ENCODE measurements around the gene RPL12.
"Not testable (repeated sequence)": the region's sequence is repeated elsewhere in the genome, so short reads cannot be mapped to it uniquely, and the experiment has no call there.

The RPL12 gene

DNA sequence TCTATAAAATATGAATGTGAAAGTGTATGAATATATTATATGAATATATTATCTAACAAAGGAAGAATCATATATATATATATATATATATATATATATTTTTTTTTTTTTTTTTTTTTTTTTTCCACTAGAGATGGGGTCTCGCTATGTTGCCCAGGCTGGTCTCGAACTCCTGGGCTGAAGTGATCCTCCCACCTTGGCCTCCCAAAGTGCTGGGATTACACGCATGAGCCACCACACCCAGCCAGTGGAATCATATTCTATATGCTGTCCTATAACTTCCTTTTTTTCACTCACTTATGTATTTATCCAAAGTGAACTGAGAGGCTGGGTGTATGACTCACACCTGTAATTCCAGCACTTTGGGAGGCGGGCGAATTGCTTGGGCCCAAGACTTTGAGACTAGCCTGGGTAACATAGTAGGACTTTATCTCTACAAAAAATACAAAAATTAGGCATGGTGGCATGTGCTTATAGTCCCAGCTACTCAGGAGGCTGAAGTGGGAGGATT, 15.3 kb upstream of the RPL12 start:
- DNase-seq = not testable (repeated sequence)

DNA sequence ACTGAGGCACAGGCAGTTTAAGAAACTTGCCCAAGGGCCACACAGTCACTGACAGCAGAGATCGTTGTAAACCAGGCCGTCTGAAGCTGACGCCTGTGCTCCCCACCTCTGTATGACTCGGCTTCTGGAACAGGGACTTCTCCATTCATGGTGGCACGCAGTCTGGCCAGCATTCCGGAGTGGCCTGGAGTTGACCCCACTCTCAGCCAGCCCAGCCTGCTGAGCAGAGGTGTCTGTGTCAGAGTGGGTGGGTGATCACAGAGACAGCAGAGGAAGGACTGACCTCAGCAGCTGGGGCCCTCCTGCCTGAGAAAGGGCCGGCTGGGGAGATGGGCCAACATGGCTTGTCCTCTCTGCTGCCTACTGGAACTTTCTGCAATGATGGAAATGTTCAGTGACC, 12.7 kb upstream of the RPL12 start:
- no peak for DNase-seq

DNA sequence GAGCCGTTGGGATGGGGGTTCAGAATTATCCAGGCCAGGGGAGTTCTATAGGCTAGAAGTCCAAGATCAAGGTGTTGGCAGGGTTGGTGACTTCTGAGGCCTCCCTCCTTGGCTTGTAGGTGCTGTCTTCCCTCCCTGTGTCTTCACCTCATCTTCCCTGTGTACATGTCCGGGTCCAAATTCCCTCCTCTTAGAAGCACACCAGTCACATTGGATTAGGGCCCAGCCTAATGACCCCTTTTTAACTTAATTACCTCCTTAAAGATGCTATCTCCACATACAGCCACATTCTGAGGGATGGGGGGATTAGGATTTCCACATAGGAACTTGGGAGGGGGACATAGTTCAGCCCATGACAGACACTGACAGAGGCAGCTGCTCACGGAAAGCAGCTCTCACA, 12.2 kb upstream of the RPL12 start:
- no peak for DNase-seq

DNA sequence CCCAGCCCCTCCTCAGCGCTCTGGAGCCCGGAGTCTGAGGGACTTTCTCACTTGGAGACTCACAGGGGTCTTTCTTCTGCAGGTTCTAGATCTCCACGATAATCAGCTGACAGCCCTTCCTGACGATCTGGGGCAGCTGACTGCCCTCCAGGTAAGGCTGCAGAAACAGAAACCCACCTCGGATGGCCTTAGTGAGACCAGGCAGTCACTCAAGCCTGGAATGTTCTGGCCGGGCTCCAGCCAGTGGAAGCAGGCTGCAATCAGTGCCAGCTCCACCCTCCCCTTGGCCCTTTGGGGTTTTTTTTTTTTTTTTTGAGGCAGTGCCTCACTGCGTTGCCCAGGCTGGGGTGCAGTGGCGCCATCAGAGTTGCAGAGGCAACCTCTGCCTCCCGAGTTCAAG, 7.7 kb upstream of the RPL12 start:
- no peak for DNase-seq

DNA sequence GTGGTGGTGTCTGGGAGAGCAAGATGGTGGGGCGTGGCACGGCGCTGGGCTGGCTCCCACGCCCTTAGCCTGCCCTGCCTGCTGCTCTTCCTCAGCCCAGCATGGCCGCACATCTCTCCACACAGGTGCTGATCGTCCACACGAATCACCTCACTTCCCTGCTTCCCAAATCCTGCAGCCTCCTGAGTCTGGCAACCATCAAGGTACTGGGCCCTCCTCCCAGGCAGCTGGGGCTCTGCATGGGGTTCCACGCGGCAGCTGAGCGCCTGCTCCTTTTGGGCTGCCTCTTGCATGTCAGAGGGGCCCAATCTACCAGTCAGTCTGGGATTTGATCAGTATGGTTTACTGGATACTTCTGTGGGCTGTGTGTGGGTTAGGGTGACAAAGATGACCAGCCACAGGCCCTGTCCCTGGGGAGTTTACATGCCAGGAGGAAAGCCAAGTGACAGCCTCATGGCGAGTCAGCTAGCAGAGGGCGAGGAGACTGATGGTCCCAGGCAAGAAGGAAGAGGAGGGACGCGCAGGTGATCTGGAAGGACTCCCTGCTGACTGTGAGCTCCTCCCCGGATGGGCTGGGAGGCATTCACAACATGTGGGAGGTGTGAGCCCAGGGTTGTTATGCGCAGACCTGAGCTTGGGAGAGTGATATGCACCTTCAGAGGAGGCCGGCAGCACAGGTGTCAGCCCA, 6.1 kb upstream of the RPL12 start:
- no peak for DNase-seq

DNA sequence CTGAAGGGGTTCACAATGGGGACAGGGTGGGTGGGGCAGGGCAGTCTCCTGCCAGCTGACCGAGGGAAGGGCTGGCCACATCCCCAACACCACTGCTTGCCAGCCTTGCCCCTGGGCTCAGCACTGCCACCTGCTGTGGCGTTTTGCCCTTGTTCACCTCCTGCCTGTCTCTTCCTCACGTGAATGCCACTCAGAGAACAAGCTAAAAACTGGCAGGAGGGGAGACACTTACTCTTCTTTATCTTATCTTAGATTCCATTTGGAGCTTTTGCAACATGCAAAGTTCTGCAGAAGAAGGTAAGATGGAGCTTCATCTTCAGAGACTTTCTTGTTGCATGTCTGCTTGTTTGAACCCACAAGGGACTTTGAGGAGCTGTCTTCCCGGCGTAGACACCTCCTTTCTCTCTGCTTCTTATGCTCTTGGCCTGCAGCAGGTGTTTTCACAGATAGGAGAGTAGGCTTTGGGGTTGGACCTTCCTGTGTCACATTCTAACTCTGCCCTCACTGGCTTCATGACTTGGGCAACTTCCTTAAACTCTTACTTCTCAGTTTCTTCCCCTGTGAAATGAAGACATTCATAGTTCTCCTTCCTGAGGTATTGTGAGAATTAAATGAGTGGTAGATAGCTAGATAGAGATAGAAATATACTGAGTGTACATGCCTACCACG, 4.3 kb upstream of the RPL12 start:
- DNase-seq = no peak

DNA sequence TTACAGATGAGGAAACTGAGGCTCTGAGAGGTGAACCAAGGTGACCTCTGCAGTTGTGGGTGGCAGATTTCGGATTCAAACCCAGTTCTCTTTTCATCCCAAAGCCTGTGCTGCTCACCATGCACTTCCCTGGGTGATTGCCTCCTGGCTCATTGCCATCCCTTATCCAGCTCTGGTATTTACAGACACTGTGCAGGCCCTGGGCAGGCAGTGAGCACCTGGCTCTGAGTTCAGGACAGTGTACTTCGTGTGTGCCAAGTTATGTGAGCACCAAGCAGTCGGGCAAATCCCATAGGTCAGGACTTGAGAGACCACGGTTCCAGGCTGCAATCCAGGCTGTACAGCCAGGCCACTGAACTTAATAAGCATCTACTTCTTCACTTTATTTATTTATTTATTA, 1.5 kb upstream of the RPL12 start:
- no peak for DNase-seq

DNA sequence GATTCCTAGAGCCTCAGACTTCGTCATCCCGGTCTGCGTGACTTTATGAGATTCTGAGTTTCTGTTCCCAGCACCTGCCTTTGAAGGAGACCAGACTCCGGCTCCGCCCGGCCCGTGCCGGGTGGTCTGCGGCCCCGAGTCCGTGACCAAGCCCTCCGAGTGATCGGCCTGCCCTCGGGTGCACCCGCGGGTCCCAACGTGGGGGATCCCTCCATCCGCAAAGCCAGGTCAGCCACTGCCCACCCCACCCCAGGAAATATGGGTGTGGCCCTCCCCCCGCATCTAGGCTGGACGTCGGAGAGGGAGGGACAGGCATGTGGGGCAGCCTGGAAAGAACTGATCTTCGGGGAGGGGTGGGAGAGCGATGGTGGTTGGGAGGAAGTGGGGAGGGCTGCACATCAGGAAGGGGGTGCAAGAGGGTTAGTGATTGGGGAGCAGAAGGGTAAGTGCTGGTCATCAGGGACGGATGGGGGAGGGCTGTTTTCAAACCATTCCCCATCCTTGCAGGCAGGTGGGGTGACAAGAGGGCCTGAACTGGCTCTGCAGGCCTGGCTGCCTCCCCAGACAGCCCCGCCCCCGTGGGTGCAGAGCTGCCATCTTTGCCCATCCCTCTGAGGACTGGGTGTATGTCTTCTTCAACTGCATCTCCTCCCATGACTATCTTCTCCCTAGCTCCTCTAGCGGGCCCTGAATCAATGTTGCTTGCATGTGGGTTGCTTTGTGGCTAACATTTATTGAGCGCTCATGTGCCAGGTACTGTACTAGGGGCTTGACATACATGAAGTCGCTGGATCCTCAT, 851 bp upstream of the RPL12 start:
- DNase-seq = no peak

DNA sequence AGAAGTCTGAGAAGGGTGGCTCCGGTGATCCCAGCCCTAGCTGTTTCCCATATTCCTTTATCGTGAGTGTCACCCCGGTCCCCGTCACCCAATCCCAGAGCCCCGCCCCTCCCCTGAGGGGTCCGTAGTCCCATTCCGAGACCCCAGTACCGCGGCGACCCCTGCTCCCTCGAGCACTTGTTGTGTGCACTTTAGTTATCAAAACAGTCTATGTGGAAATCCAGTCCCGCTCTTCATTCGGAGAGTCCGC, 327 bp upstream of the RPL12 start:
- DNase-seq = peak; percentile 71

DNA sequence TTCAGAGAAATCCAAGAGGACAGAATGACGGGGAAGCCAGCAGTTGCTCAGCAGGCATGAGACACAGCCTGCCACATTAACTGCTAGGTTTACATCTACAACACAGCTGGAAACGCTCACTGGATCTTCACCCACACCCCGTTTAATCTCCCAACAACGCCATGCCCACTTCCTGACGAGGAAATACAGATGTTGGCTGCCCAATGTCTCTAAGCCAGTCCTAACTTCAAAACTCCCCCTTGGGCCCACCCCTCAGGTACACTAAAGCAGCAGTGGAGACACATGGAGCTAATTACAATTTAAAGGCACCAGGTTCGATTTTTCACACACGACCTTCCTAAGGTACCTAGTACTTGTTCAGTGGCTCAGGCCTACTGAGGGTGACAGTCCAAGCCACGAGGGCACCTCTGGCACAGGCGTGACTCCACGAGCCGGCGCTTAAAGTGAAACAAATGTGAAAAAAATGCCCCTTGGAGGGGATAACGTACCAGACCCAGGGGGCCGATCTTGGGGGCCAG, 904 bp downstream of the RPL12 start:
- DNase-seq = peak; percentile 50

DNA sequence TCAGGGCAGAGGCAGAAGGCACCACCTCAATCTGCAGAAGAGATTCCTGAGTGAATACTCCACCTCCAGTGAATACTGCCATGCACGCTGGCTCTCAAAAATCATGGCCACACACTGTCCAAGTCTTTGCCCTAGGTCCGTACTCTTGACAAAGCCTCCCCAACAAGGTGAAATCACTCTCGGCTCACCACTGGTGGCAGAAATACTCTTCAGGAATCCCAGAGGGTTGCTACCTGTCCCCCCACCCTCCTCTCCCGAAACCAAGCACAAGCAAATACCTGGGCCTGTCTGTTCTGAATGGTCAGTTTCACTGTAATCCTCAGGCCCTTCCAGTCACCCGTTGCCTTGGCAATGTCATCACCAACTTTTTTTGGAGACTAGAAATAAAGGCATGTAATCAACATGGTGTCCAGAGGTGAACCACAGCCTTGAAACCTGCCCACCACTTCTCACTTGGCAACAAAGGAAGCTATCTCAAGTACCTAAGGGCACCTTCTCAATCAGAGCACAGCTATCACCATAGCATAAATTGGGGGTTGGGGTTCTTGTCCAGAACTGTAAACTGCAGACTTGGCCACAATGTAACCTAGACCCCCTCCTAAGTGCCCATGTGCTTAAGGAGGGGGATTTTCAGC, 1.8 kb downstream of the RPL12 start:
- DNase-seq = no peak

DNA sequence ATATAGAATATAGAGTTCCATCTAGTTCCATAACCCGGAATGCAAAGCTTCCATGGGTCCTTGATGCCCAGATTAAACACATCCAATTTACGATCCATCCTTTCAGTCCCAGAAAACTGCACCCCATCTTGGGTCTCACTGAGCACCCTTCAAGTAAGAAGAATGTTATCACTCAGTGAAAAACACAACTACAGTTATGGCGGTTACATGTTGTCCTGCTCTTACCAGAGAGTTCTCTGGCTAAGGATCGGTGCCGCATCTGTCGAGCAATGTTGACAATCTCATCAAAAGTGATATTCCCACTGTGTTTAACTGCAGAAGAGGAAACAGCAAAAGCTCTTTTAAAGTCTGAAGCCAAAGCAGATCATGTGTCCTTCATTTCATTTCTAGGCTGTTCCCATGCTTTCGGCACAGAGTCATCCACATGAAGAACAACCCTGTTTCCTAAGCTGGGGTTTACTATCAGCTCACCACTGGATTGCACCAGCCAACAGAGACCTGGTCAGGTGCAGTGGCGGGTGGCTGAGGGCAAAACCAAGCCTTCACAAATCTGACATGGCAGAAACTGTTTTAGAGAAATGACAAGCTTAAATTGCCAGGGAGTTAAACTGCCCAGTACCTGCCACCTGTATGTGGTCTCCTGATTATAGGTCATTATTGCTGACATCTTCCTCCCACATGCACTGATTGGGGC, 2.9 kb downstream of the RPL12 start:
- no peak for DNase-seq

DNA sequence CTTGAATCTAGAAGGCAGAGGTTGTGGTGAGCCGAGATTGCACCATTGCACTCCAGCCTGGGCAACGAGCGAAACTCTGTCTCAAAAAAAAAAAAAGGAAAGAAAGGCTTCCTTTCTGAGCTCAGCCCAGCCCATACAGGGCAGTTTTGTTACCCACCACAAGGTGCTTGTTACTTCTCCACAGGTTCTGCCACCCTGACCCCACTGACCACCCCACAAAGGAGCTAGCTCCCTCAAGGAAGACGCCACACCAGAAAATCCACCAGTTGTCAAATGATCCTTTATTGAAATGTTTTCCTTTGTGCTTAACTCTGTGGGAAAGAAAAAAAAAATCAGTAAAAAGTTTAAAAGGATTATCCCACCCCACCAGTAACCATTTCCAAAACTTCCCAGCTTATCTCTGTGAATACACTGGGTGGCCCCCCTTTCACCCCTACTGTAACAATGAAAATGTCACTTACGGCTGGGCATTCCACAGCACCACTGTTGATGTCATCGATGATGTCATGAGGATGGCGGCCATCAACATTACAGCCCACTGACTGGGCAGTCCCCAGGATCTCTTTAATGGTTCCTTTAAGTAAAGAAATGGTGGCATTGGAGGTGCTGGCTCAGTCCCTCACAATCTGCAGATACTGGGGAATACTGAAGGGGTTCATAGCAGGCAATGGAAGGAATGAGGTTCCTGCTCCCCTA, 3.6 kb downstream of the RPL12 start:
- DNase-seq = no peak

DNA sequence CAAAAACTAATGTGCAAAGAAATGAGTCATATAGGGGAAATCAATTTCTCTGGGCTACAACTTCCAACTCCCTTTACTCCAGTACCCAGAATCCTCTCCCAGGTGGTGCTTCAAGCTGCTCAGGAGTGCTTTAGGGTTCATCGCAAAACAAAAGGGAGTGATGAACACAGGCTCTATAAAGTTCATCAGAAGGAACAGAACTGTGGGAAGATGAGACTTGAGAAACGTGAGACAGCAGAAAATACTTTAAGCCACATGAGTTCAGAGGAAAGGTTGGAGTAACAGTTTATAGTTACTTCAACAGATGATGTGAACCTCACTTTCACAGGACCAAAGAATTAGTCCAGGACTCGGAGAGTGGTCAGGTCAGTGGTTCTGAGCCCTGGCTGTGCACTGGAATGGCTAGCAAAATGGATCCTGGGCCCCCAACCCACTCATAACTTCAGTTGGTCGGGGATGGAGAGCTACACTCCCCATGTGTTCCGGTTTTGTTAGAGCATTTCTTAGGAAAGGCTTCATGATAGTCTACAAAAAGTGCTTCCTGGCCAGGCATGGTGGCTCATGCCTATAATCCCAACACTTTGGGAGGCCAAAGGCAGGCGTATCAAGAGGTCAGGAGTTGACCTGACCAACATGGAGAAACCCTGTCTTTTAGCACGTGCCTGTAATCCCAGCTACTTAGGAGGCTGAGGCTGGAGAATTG, 4.3 kb downstream of the RPL12 start:
- no peak for DNase-seq

DNA sequence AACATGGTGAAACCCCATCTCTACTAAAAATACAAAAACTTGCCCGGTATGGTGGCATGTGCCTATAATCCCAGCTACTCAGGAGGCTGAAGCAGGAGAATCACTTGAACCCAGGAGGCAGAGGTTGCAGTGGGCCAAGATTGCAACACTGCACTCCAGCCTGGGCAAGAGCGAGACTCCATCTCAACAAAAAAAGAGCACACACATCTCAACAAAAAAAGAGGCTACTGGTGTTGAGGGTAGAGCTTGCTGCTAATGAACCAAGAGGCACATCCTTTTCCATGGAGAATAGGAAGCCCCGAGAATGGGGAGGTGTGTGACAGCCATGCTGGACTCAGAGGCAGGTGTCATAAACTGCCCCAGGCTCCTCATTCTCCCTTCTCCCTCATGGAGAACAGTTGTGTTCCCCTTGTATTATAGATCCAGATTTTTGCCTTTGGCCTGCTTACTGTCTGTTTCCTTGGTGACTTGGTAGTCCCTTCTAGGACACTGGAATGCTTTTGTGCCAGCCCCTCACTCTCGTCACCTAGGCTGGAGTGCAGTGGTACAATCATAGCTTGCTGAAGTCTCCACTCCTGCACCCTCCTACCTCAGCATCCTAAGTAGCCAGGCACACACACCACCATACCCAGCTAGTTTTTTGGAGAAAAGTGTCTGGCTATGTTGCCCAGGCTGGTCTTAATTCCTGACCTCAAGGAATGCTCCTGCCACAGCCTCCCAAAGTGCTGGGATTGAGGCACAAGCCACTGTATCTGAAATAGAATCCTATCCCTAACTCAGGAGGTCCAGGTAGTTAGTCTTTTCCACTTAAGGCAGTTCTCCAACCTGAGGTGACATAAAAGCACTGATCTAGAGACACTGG, 5.1 kb downstream of the RPL12 start:
- DNase-seq = no peak

DNA sequence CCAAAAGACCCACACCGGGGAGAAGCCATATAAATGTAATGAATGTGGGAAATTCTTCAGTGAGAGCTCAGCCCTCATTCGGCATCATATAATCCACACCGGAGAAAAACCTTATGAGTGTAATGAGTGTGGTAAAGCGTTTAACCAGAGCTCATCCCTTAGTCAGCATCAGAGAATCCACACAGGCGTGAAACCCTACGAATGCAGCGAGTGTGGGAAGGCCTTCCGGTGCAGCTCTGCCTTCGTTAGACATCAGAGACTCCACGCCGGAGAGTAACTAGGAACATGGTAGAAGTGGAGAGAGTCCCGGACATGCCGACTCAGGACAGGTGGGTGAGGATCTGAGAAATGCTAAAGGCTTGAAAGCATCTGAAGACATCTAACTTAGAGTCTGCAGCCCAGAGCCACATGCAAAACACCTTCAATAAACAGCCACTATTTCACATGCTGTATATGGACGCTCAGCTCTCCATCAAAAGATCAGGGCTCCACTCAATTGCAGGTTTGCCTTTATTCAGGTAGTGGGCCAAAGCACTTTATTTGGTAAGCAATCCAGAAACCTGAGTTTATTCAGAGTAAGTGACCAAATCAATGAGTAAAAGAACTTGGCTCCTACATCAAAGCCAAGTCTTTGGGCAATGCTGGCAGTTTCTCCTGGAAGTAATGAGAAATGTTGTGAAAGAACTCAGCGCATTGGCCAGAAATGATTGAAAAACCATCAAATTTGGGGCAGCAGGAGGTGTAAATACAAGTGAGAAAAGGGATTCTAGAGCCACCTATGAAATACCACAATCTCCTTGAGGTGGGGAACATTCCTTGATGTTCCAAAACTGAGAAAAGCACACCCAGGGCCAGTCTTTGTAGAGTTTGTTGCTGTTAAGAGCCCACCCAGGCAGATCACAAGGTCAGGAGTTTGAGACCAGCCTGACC, 6.0 kb downstream of the RPL12 start:
- DNase-seq = no peak

DNA sequence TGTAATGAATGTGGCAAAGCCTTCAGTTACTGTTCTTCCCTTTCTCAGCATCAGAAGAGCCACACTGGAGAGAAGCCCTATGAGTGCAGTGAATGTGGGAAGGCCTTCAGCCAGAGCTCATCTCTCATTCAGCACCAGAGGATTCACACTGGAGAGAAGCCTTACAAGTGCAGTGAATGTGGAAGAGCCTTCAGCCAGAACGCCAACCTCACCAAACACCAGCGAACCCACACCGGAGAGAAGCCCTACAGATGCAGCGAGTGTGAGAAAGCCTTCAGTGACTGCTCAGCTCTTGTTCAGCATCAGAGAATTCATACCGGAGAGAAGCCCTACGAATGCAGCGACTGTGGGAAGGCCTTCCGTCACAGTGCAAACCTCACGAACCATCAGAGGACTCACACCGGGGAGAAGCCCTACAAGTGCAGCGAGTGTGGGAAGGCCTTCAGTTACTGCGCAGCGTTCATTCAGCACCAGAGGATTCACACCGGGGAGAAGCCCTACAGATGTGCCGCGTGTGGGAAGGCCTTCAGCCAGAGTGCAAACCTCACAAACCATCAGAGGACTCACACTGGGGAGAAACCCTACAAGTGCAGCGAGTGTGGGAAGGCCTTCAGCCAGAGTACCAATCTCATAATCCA, 6.8 kb downstream of the RPL12 start:
- no peak for DNase-seq

DNA sequence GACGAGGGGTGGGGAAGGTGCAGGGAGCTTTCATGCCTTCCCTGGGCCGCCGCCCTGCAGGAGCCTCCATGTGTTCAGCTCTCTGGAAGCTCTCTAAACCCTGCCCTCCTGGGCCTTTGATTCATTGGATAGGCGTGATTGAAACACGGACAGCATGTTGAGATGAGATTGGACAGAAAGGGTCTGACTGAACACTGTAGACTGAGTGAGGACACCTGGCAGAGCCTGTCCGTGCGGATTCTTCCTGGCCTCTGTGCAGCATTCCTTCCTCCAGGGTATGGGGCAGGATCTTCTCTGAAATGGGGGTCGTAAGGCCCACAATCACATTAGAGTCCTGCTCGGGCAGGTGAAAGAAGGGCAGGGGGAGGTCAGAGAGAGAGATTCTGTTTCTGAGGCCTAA, 12.8 kb downstream of the RPL12 start:
- DNase-seq = no peak

Measured in NCI-H1092 treated with DMSO at 0.1 percent for 48 hours (cell line).